NCI-H2107 treated with DMSO at 0.1 percent for 48 hours (cell line): ENCODE data around the gene FNDC11.

Source experiments
- DNase-seq: peaks from one replicate; lab custom pipeline; 2025; ENCODE audit not compliant: unreplicated experiment; lab: John Stamatoyannopoulos, UW

FNDC11 gene

GRCh38 chr20:63522981-63523611 is 30.9 kb upstream of the FNDC11 start:
- no peak for DNase-seq

GRCh38 chr20:63525185-63525584 is 28.8 kb upstream of the FNDC11 start:
- no peak for DNase-seq

- DNase-seq: no peak
Observed at GRCh38 chr20:63525971-63526370, 28.0 kb upstream of the FNDC11 start.

GRCh38 chr20:63527184-63527583 is 26.8 kb upstream of the FNDC11 start:
- DNase-seq: no peak

- DNase-seq: no peak
Observed at GRCh38 chr20:63529180-63529860, 24.6 kb upstream of the FNDC11 start.

- no peak for DNase-seq
Observed at GRCh38 chr20:63529861-63530787, 23.8 kb upstream of the FNDC11 start.

GRCh38 chr20:63530788-63531160 is 23.2 kb upstream of the FNDC11 start:
- no peak for DNase-seq

GRCh38 chr20:63531686-63532448 is 22.1 kb upstream of the FNDC11 start:
- no peak for DNase-seq

GRCh38 chr20:63532449-63532971 is 21.4 kb upstream of the FNDC11 start:
- DNase-seq: no peak

GRCh38 chr20:63533388-63533787 is 20.6 kb upstream of the FNDC11 start:
- DNase-seq: no peak

GRCh38 chr20:63533871-63534393 is 20.0 kb upstream of the FNDC11 start:
- DNase-seq: no peak

- no peak for DNase-seq
Observed at GRCh38 chr20:63534427-63534830, 19.5 kb upstream of the FNDC11 start.

GRCh38 chr20:63534831-63535651 is 18.9 kb upstream of the FNDC11 start:
- DNase-seq: no peak

- DNase-seq: no peak
Observed at GRCh38 chr20:63536241-63536977, 17.6 kb upstream of the FNDC11 start.

GRCh38 chr20:63536997-63537524 is 16.9 kb upstream of the FNDC11 start, which contains the start of gene PTK6:
Gene PTK6, minus strand, starts transcription at chr20:63537376. Its CDS starts 62 bp downstream, at chr20:63537314.
- DNase-seq: no peak

GRCh38 chr20:63537525-63538203 is 16.3 kb upstream of the FNDC11 start:
- peak; percentile 38 for DNase-seq

GRCh38 chr20:63538204-63539091 is 15.5 kb upstream of the FNDC11 start:
- peak; percentile 66 for DNase-seq
